Measurements from ENCODE around the gene AGPAT2.

- no peak for TF ChIP-seq CTCF (IDR thresholded peaks at IDR 0.05; ENCODE audit: insufficient read depth, low read depth, low read length)
- no peak for TF ChIP-seq EZH2 (IDR thresholded peaks at IDR 0.05; ENCODE audit: insufficient read depth, low read length)
Observed at GRCh38 chr9:136676920-136677686, 10.2 kb downstream of the AGPAT2 start.
